Measurements from ENCODE around the gene ADAM33.
A peak's percentile ranks its signal among the peaks of the same experiment; 100 is the strongest.

ADAM33 gene, protein sequence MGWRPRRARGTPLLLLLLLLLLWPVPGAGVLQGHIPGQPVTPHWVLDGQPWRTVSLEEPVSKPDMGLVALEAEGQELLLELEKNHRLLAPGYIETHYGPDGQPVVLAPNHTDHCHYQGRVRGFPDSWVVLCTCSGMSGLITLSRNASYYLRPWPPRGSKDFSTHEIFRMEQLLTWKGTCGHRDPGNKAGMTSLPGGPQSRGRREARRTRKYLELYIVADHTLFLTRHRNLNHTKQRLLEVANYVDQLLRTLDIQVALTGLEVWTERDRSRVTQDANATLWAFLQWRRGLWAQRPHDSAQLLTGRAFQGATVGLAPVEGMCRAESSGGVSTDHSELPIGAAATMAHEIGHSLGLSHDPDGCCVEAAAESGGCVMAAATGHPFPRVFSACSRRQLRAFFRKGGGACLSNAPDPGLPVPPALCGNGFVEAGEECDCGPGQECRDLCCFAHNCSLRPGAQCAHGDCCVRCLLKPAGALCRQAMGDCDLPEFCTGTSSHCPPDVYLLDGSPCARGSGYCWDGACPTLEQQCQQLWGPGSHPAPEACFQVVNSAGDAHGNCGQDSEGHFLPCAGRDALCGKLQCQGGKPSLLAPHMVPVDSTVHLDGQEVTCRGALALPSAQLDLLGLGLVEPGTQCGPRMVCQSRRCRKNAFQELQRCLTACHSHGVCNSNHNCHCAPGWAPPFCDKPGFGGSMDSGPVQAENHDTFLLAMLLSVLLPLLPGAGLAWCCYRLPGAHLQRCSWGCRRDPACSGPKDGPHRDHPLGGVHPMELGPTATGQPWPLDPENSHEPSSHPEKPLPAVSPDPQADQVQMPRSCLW

DNA sequence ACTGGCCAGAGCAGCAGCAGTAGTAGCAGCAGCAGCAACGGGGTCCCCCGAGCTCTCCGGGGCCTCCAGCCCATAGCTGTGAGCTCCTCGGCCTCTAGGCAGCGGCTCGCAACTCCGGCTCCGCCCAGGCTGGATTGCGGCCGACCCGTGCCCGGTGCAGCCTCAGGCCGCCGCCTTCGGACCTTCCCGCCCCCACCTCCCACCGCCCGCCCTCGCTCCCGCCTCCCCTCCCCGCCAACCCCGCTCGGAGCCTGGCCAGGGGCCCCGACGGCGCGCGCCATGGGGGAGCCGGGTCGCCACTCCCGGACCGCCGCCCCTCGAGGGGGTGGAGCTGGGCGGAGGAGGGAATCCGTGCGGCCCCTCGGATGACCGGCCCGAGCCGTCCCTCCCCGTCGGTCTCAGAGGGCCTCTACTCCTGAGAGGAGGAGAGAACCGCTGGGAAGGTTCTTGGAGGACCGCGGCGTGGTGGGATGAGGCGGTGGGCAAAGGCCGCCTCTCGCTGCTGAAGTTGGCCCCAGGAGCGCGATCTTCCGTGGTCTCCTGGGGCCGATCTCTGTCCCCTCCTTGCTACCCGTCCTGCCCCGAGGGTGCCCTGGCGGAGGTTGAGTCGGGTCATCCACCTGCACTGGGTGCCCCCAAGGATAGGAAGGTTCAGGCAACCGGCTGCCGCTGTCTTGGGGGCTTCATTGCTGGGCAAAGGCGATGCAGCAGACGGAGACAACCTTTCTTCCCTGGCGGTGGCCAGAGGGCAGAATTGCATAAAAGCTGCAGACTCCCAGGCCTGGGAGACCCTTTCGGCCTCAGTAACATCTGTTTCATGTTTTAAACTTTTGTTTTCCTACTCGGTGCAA is at the start of gene ADAM33:
Gene ADAM33 (minus strand): TSS at position 80 of the 851 bp plus-strand sequence. CDS start 6 bp downstream, at position 74.
- DNase-seq (ENCODE audit: low read depth), result no peak

DNA sequence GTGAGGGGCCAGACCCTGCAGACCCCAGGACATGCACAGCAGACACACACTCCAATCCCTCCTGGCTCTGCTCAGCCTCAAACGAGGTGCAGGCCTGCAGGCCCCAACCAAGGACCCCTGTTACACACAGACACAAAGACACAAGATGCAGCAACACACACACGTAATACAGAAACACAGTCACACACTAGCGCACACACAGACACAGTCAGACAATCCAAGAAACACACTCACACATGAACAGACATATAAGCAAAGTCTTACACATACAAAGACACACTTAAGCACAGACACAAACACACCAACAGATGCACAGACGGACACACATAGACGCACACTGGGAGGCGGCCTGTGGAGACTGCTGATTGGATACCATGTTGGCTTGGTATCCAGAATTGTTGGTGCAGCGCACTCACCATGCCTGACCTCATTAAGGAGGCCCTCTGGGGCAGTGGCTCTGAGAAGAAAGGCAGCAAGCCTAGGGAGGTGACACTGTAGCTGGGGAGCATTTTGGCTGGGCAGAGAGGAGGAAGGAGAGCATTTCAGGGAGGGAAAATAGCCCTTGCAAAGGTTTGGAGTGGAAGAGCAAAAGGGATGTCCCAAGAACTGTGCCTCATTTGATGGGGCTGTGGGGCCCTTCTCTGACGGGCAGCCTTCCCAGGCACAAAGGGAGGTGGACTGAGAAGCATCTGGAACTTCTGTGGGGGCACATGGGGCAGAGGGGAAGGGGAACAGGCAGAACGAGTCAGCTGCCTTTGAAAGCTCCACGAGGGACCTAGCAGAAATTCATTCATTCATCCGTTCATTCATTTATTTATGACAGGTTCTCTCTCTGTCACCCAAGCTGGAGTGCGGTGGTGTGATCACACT is 49.2 kb upstream of the ADAM33 start:
- no peak for DNase-seq (ENCODE audit: low read depth)

- no peak for DNase-seq (ENCODE audit: low read depth)
Measured at GRCh38 chr20:3729811-3730540, 48.2 kb upstream of the ADAM33 start.

DNA sequence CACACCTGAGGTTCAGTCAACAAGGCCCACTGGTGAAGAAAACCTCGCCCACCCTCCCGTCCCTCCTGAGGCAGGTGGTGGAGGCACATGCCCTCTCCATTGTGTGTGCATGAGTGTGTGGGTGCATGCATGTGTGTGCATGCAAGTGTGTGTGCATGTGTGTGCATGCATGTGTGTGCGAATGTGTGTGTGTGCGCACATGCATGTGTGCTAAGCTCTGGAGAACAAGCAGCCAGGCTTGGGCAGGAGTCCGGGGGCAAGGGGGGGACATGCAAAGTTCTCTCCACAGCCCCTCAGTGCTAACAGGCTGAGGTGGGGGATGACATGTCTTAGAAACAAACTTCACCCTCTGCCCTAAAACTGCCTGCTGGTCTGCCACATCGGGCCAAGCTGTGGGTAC is 47.6 kb upstream of the ADAM33 start:
- no peak for DNase-seq (ENCODE audit: low read depth)

DNA sequence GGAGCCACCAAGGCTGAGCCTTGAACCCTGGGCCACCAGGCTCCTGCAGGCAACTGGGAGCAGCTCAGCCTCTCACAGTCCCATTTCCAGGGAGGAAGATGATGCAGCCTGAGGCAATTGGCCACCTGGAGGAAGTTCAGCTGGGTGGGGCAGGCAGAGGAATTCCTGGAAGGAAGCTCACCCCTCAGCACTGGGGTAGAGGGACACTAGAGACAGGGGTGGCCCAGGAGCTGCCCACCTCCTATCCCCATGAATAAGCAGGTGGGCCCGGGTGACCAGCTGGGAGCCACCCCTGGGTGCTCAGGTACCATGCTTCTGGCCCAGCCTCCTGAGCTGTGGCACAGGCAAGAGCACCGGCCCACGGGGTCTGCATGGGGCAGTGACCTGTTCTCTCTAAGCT is 47.1 kb upstream of the ADAM33 start:
- DNase-seq (ENCODE audit: low read depth), result no peak

- no peak for DNase-seq (ENCODE audit: low read depth)
Measured at GRCh38 chr20:3728354-3728753, 46.5 kb upstream of the ADAM33 start.

DNA sequence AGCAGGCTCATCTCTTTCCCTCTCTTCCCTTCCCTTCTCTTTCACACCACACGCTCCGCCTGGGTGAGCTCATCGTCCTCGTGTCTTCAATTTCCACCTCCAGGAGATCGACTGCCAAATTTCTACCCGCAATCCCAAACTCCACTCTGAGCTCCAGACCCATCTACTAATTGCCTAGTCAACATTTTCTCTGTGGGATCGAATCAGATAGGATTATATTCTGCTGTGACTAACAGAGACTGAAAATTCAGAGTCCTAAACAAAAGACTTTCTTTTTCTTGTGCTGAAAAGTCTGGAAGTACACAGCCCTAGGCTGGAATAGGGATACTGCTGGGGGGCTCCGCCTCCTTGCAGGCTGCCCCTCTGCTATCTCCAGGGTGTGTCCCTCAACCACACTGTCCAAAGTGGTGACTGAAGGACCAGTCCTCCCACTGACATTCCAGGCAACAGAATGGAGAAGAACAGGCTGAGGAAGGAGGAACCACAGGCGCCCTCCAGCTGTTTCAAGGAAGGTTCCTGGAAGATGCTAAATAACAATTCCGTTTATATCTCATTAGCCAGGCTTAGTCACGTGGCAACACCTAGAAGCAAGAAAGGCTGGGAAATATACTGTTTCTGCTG is 45.7 kb upstream of the ADAM33 start:
- DNase-seq (ENCODE audit: low read depth), result no peak

- no peak for DNase-seq (ENCODE audit: low read depth)
Measured at GRCh38 chr20:3724356-3724755, 42.5 kb upstream of the ADAM33 start.

DNA sequence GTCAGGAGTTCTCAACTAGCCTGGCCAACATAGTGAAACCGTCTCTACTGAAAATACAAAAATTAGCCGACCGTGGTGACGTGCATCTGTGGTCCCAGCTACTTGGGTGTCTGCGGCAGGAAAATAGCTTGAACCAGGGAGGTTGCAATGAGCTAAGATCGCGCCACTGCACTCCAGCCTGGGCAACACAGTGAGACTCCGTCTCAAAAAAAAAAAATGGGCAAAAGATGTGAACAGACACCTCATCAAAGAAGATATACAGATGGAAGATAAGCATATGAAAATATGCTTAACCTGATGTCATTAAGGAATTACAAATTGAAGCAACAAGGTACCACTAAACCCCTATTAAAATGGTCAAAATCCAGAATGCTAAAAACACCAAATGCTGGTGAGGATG is 41.5 kb upstream of the ADAM33 start:
- no peak for DNase-seq (ENCODE audit: low read depth)

DNA sequence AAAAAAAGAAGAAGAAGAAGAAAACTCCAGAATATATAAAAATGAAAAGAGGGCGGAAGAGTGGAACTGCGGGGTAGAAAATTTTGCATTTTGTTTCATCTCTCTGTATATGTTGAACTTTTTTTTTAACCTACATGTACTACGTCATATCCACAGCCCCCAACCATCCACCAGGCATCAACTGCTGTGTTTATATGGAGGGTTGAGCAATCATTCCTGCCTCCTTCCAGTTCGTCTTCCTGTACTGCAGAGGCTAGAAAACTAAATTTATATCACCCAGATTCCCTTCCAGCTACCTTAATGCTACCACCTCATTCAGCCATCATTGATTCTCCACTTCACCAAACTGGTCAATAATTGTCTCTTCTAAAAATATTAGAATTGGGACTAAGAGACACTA is 40.1 kb upstream of the ADAM33 start:
- DNase-seq (ENCODE audit: low read depth), result no peak

DNA sequence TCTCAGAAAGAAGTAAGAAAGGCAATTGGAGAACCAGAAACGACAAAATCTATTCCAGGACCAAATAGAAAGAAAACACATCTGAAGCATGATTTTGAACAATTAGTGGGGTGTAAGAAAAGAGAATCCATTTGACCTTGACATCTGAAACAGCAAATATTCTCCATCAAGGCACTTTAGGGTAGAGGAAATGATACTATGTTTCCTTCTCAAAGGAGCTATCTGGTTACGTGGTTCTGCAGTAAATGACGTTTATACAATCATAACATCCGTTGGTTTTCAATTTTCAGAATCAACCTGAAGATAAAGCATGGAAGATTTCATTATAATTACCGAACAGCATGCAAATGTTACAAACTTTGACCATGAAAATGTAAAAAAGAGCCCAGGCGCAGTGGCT is 38.8 kb upstream of the ADAM33 start:
- no peak for DNase-seq (ENCODE audit: low read depth)

DNA sequence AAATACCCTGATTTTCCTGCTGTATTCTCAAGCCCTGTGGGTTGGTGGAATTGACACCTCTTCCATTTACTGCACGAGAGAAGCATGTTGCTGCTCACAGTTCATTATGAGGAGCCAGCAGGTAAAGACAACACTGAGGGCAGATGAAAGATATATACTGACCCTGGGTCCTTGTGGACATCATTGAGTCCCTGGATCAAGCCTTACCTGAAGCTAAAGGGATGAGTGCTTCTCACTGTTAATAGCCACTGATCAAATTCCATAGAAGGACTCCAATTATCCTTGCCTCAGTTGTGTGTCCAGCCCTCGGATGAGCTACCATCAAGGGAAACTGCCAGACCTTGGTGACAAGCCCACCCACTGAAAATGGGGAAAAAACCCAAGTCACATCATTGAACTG is 38.3 kb upstream of the ADAM33 start:
- DNase-seq (ENCODE audit: low read depth), result no peak

DNA sequence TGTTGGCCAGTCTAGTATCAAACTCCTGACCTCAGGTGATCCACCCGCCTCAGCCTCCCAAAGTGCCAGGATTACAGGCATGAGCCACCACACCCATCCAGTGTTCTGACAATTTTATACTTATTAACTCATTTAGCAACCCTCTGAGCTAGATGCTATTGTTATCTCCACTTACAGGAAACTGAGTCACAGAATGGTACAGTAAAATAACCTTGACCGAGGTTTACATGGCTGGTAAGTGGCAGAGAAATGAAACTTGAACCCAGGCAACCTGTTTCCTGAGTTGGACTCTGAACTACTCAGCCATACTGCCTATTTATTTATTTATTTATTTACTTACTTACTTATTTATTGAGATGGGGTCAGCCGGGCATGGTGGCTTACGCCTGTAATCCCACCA is 37.2 kb upstream of the ADAM33 start:
- no peak for DNase-seq (ENCODE audit: low read depth)

GRCh38 chr20:3716195-3716834 is 34.5 kb upstream of the ADAM33 start:
- DNase-seq (ENCODE audit: low read depth), result no peak

DNA sequence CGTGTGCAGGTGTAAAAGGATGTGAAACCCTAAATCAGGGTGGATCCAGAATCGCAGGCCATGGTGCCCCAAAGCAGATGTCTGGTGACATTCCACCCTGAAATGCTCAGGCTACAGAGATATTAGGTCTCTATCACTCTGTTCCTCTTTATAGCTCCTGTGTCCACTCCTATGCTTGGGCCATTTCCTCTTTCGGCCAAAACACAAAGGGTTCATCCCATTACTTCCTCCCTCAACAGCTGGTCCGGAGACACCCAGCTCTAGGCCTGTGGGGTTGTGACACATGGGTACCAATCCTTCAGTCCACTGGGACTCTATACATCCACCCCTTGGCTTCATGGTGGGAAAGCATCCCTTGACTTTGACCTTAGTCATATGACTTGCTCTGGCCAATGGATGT is 32.3 kb upstream of the ADAM33 start:
- no peak for DNase-seq (ENCODE audit: low read depth)

DNA sequence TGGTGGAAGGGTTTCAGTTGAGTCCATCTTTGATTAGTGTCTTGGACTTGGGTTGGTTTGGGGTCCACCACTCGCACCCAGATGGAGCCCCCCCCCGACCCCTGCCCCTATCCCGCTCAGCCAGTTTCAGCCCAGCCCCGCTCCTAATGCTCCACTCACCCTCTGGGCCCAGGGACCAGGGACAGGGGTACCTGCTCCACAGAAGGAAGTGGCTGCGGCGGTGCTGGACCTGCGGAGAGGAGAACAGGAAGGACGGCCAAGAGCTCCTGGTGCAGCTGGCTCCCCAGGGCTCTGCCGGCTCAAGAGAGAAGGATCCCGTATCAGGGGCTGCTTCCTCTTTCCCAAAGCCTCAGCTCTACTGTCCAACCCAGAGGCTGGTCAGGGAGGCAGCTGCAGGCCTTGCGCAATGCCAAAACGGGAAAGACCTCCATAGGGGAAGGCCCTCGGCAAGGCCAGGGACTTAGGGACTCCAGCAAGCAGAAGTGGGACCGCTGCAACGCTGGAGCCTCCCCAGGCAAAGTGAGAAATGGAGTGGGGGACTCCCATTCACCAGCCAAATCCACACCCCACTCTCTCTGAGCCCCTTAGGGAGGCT is 30.6 kb upstream of the ADAM33 start, which contains the start of gene SIGLEC1:
Gene SIGLEC1 (minus strand): TSS at position 322 of the 595 bp plus-strand sequence. CDS start 5,472 bp downstream, outside the sequence.
- no peak for DNase-seq (ENCODE audit: low read depth)

GRCh38 chr20:3711484-3711941 is 29.7 kb upstream of the ADAM33 start:
- DNase-seq (ENCODE audit: low read depth), result no peak

DNA sequence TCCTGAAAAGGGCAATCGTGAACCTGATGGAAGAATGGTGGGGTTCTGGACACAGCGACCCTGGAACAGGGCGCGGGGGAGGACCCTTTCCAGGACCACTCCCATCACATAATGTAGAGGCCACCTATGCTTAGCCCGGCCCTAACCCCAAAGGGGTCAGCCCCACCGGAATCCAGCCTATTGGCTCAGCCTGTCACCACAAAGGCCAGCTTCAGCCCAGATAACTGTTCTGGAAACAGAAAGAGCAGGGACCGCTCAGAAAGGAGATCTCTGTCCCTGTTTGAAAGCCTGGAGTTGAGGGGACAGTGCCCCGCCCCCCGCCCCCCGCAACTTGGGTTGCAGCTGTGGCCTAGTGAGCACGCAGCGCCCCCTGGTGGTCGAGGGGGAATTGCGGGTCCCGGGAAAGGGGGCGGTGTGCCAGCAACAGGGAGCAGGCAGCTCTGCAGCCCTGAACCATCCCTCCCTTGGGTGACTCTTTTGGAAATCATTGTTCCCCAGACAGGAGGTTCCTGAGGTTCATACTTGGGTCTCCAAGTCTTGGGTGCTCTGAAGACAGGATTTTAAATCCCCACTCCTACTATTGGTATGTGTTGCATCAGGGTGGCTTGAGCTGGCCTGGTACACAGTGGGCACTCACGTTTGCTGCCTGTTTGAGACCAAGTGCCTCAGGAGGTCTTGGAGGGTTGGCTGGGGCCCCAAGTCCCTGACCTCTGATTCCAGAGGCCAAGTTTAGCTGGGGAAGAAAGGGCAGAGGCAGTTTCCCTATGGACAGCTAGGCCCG is 29.1 kb upstream of the ADAM33 start:
- DNase-seq (ENCODE audit: low read depth), result peak; percentile 62

Data from stimulated activated CD8-positive, alpha-beta memory T cell treated with anti-CD3 and anti-CD28 coated beads, Interleukin-15, amount 100 ng/mL, for 1 hour (primary cell).